Hepatocyte (in vitro differentiated cells): ENCODE results near the gene SAA4. TPM values are rescaled to one million over a fixed set of nuclear protein-coding genes. Genes with fewer than 3 reads are reported as not detected.

ENCODE experiments used
- DNase-seq: peaks from one replicate; pipeline ENCODE4 v3.0.0-alpha.2; 2016; ENCODE audit warnings: low spot score
- H2AFZ ChIP-seq: fragments of 200-600 bp; sonication (generic); 2 replicates; pipeline ENCODE4 v1.6.0; 2016; ENCODE audit warnings: antibody characterized with exemption, mild to moderate bottlenecking
- H3K27ac ChIP-seq: fragments of 200-600 bp; sonication (generic); 2 replicates; pipeline ENCODE4 v1.5.1; 2016; ENCODE audit warnings: mild to moderate bottlenecking
- H3K27me3 ChIP-seq: fragments of 200-600 bp; sonication (generic); 2 replicates; pipeline ENCODE4 v1.6.1; 2016
- H3K36me3 ChIP-seq: fragments of 200-600 bp; sonication (generic); replicated peaks from 2 replicates; pipeline ENCODE4 v1.5.1; 2016; ENCODE audit warnings: low read depth; ENCODE audit not compliant: insufficient read depth
- H3K4me1 ChIP-seq: fragments of 200-600 bp; sonication (generic); 2 replicates; pipeline ENCODE4 v1.5.1; 2016; ENCODE audit warnings: mild to moderate bottlenecking, moderate library complexity; ENCODE audit not compliant: insufficient read depth
- H3K4me2 ChIP-seq: fragments of 200-600 bp; sonication (generic); 2 replicates; pipeline ENCODE4 v1.6.0; 2016
- H3K4me3 ChIP-seq: fragments of 200-600 bp; sonication (generic); 2 replicates; pipeline ENCODE4 v1.5.1; 2016; ENCODE audit warnings: mild to moderate bottlenecking
- H3K79me2 ChIP-seq: fragments of 200-600 bp; sonication (generic); 2 replicates; pipeline ENCODE4 v1.6.0; 2017; ENCODE audit warnings: mild to moderate bottlenecking
- H3K9me2 ChIP-seq: fragments of 200-600 bp; sonication (generic); replicated peaks from 2 replicates; pipeline ENCODE4 v1.6.0; 2017; ENCODE audit warnings: mild to moderate bottlenecking; ENCODE audit not compliant: insufficient read depth
- H3K9me3 ChIP-seq: fragments of 200-600 bp; sonication (generic); 2 replicates; pipeline ENCODE4 v1.5.1; 2016; ENCODE audit warnings: low read depth, mild to moderate bottlenecking
- H4K20me1 ChIP-seq: fragments of 200-600 bp; sonication (generic); 2 replicates; pipeline ENCODE4 v1.6.0; 2016; ENCODE audit warnings: mild to moderate bottlenecking; ENCODE audit not compliant: insufficient read depth, poor library complexity, severe bottlenecking
- CTCF ChIP-seq: fragments of 200-600 bp; sonication (generic); IDR thresholded peaks from 2 replicates; pipeline ENCODE4 v1.5.1; 2016; ENCODE audit warnings: antibody characterized with exemption, mild to moderate bottlenecking; ENCODE audit not compliant: poor library complexity
- EZH2 ChIP-seq: fragments of 200-600 bp; sonication (generic); IDR thresholded peaks from 2 replicates; pipeline ENCODE4 v1.6.1; 2016; ENCODE audit warnings: antibody characterized with exemption, mild to moderate bottlenecking, borderline replicate concordance
- EZH2phosphoT487 ChIP-seq: fragments of 200-600 bp; sonication (generic); IDR thresholded peaks from one replicate; pipeline ENCODE4 v1.6.1; 2018; ENCODE audit warnings: antibody characterized with exemption, mild to moderate bottlenecking, low read depth, moderate library complexity; ENCODE audit not compliant: unreplicated experiment, severe bottlenecking
- WGBS: methylation state at CpG from one replicate; pipeline ENCODE4 v1.1.6; 2016; ENCODE audit warnings: low lambda C conversion rate; ENCODE audit errors: missing lambda C conversion rate; 5-methylcytosine and 5-hydroxymethylcytosine counted together
- polyA plus RNA-seq: library from polyadenylated mRNA; unstranded; fragments of >200 nt; fragmentation: Nextera tagmentation; extraction: Ambion mirVana; gene quantifications from 2 replicates; pipeline ENCODE4 v1.2.1, GENCODE V29; 2016
- total RNA-seq: library from RNA; depleted of rRNA; stranded (reverse); fragments of >200 nt; gene quantifications from 2 replicates; pipeline ENCODE4 v1.2.3, GENCODE V29; 2014

Gene SAA4
- total and polyA plus RNA-seq, 2 experiments from 2014 or later: 73.8 to 101 TPM

- Histone ChIP-seq H3K9me2 (no peaks in the 10 kb centered on the region), H3K4me1 (no peaks in the 10 kb centered on the region), H3K36me3 (no peaks in the 10 kb centered on the region), H4K20me1 (no peaks in the 10 kb centered on the region), H3K4me2 (no peak overlapping the region), H3K9me3 (no peaks in the 10 kb centered on the region), H2AFZ (no peak overlapping the region), H3K79me2 (no peaks in the 10 kb centered on the region), H3K4me3 (no peak overlapping the region), H3K27ac (no peak overlapping the region), H3K27me3 (no peaks in the 10 kb centered on the region)
- TF ChIP-seq EZH2 (no peak), EZH2phosphoT487 (no peak), CTCF (no peak)
- no peak for DNase-seq
Observed at GRCh38 chr11:18259259-18259658, 22.7 kb upstream of the SAA4 start.

GRCh38 chr11:18254781-18255361, 18.3 kb upstream of the SAA4 start:
- Histone ChIP-seq H3K27ac (no peak overlapping the region), H3K4me1 (no peaks in the 10 kb centered on the region), H4K20me1 (no peaks in the 10 kb centered on the region), H3K36me3 (no peaks in the 10 kb centered on the region), H3K79me2 (no peaks in the 10 kb centered on the region), H3K4me3 (no peak overlapping the region), H3K27me3 (no peaks in the 10 kb centered on the region), H3K9me2 (no peaks in the 10 kb centered on the region), H2AFZ (no peak overlapping the region), H3K4me2 (no peak overlapping the region), H3K9me3 (no peaks in the 10 kb centered on the region)
- 78% methylated on average over 2 of the region's 2 CpGs for WGBS
- TF ChIP-seq EZH2phosphoT487 (no peak), EZH2 (no peak), CTCF (no peak)
- no peak for DNase-seq

- H3K79me2 ChIP-seq: no peaks in the 10 kb centered on the region
- no peaks in the 10 kb centered on the region for H3K4me1 ChIP-seq
- no peaks in the 10 kb centered on the region for H3K27me3 ChIP-seq
- no peaks in the 10 kb centered on the region for H3K9me2 ChIP-seq
- no peaks in the 10 kb centered on the region for H3K36me3 ChIP-seq
- no peaks in the 10 kb centered on the region for H4K20me1 ChIP-seq
- 80% methylated on average over 11 of the region's 11 CpGs for WGBS
- H2AFZ ChIP-seq: no peak overlapping the region
- DNase-seq: no peak
- no peaks in the 10 kb centered on the region for H3K9me3 ChIP-seq
- no peak overlapping the region for H3K4me3 ChIP-seq
- H3K4me2 ChIP-seq: no peak overlapping the region
- H3K27ac ChIP-seq: no peak overlapping the region
- no peak for TF ChIP-seq CTCF
- TF ChIP-seq EZH2phosphoT487: no peak
- no peak for TF ChIP-seq EZH2
Observed at GRCh38 chr11:18253778-18254338, 17.3 kb upstream of the SAA4 start.

GRCh38 chr11:18253233-18253632, 16.6 kb upstream of the SAA4 start:
- no peaks in the 10 kb centered on the region for H3K27me3 ChIP-seq
- 95% methylated on average over 3 of the region's 3 CpGs for WGBS
- H3K36me3 ChIP-seq: no peaks in the 10 kb centered on the region
- no peak for DNase-seq
- H3K4me2 ChIP-seq: no peak overlapping the region
- no peak overlapping the region for H3K27ac ChIP-seq
- no peaks in the 10 kb centered on the region for H3K9me2 ChIP-seq
- no peak overlapping the region for H2AFZ ChIP-seq
- TF ChIP-seq EZH2 (no peak), EZH2phosphoT487 (no peak), CTCF (no peak)
- no peaks in the 10 kb centered on the region for H3K9me3 ChIP-seq
- H4K20me1 ChIP-seq: no peaks in the 10 kb centered on the region
- no peaks in the 10 kb centered on the region for H3K79me2 ChIP-seq
- H3K4me3 ChIP-seq: no peak overlapping the region
- no peaks in the 10 kb centered on the region for H3K4me1 ChIP-seq
